Stomach (tissue), 4 donors: ENCODE measurements around the gene PSMB11.

ENCODE experiments used
- CTCF ChIP-seq, 7 experiments: fragments of 450-650 bp in 4 of 7; fragments of 200-600 bp in 3 of 7; sonication (generic) in 3 of 7; IDR thresholded peaks; one replicate each; pipeline ENCODE4 v1.5.1; 2016 to 2019; ENCODE audit warnings: antibody characterized with exemption in 7 of 7, control low read depth in 2 of 7, mild to moderate bottlenecking in 1 of 7
- EP300 ChIP-seq: sonication (generic); formaldehyde crosslinking; IDR thresholded peaks from one replicate; pipeline ENCODE4 v1.6.1; 2017; ENCODE audit warnings: antibody characterized with exemption
- POLR2A ChIP-seq, 4 donors: fragments of 450-650 bp; IDR thresholded peaks; one replicate each; pipeline ENCODE4 v1.6.1; 2016; ENCODE audit warnings: antibody characterized with exemption in 4 of 4, control low read depth in 2 of 4, mild to moderate bottlenecking in 1 of 4, moderate library complexity in 1 of 4
- POLR2AphosphoS5 ChIP-seq, 3 donors: sonication (generic); formaldehyde crosslinking; IDR thresholded peaks; one replicate each; pipeline ENCODE4 v1.6.1; 2016; ENCODE audit warnings: antibody characterized with exemption in 3 of 3

GRCh38 chr14:23090254-23090636 is 48.2 kb downstream of the PSMB11 start:
- TF ChIP-seq POLR2AphosphoS5 (IDR thresholded peaks at IDR 0.05) (no peak), POLR2A (IDR thresholded peaks at IDR 0.05) (no peak), CTCF (IDR thresholded peaks at IDR 0.05) (no peak), EP300 (no peak)
